Lung microvascular endothelial cell (primary cell): Measurements from ENCODE around the gene C16orf82. TPM values are rescaled to one million over a fixed set of nuclear protein-coding genes. Genes with fewer than 3 reads are reported as not detected.
"Not testable (repeated sequence)": the region's sequence is repeated elsewhere in the genome, so short reads cannot be mapped to it uniquely, and the experiment has no call there.

Source experiments
- DNase-seq, 2 donors: peaks; one replicate each; pipeline versions ENCODE4 v3.0.0 to v3.0.0-alpha.2; 2010; ENCODE audit warnings: low read depth in 2 of 2
- total RNA-seq: library from RNA; depleted of rRNA; stranded (reverse); fragments of >200 nt; gene quantifications from 2 replicates; pipeline ENCODE4 v1.2.1, GENCODE V29; 2014

The C16orf82 gene
- total RNA-seq, result not detected in 2 replicates

DNA sequence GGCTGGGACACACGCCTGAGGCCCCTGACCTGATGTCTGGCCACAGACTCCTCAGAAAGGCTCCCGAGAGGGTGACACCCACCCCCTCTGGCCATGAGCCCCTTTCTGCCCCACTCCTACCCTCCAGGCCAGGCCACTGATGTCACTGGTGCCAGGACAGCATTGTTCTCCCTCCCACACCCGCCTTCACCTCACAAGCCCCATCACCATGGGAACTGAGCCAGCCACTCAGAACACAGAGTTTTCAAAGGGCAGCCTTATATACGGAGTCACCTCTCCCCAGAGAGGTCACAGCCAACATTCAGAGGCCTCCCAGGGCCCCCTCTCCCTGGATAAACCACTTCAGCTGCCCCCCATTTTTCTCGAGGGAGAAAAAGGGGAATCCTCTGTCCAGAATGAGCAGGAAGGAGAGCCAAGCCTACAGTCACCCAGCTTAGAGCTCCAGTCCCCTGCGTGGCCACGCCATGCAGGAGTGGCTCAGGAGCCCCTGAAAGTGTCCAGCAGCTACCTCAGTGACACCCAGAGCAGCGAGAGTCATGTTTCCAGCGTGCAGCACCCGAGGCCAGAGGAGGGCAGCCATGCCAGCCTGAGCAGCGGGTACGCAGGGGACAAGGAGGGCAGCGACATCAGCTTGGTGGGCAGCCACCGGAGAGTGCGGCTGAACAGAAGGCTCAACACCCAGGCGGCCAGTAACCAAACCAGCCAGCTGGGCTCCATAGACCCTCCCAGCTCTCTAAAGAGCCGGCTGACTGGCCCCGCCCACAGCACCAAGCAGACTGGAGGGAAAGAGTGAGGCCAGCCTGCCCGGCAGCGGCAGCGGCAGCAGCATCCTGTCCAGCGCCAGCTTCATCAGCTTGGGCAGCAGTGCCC is at the start of gene C16orf82:
C16orf82 (plus strand) TSS at position 260 of the 870 bp plus-strand sequence.
- DNase-seq, result no peak

- DNase-seq, result no peak
Observed at GRCh38 chr16:27020031-27020430, 46.7 kb upstream of the C16orf82 start.

DNA sequence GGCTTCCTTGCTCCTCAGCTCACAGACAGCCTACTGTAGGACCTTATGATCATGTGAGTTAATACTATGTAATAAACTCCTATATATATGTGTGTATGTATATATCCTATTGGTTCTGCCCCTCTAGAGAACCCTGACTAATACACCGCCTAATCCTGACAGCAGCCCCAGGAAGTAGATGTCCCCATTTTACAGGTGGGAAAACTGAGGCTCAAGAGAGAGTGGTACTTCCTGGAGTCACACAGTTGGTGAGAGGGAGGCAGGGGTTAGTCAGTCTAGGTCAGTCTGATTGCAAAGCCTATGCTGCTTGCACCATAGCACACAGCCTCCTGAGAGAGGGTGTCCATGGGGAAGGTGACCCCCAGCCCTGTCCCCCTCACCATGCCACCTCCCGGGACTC is 42.7 kb upstream of the C16orf82 start:
- no peak for DNase-seq

- DNase-seq, result no peak
Observed at GRCh38 chr16:27025581-27025980, 41.1 kb upstream of the C16orf82 start.

DNA sequence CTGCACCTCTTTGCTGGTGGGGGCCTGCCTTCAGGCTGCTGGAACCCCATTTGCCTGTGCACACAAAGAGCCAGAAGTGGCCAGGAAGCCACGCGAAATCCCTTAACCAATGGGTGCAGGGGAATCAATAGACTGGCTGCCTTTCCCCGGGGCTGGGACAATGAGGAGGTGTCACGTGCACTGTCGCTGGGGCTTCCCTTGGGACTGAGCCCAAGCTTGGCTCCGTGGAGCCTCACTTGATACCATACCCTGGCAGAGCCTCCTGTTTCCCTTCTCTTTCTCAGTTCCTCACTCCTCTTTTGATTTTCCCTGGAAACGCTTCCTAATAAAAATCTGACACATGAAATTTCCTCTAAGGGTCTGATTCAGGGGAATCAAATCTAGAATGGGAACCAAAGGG is 38.8 kb upstream of the C16orf82 start:
- DNase-seq, result no peak

GRCh38 chr16:27028591-27029110 is 38.1 kb upstream of the C16orf82 start:
- DNase-seq, result no peak

GRCh38 chr16:27029525-27029924 is 37.2 kb upstream of the C16orf82 start:
- no peak for DNase-seq

DNA sequence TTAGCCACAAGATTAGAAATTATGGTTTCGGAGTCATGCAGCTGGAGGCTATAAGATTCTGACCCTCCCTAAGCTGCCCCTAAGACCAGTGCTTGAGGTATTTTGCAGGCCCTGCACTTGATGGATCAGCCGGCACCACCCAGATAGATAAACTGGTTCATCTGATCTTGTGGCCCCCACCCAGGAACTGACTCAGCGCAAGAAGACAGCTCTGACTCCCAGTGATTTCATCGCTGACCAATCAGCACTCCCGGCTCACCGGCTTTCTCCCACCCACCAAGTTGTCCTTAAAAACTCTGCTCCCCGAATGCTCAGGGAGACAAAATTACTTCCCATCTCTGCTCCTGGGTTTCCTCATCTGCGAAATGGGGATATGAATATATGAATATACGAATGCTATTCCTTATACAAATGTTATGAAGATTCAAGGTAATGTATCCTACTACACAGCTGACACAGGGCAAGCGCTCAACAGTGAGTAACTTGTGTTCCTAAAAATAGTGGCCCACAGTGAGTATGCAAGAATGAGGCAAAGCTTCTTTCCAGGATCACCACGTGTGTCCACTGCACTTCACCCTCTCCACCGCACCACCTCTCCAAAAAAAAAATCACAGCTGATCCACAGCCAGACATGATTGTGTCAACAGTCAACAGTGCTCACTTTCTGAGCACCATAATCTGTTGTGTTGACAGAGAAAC is 33.3 kb upstream of the C16orf82 start:
- DNase-seq, result no peak

DNA sequence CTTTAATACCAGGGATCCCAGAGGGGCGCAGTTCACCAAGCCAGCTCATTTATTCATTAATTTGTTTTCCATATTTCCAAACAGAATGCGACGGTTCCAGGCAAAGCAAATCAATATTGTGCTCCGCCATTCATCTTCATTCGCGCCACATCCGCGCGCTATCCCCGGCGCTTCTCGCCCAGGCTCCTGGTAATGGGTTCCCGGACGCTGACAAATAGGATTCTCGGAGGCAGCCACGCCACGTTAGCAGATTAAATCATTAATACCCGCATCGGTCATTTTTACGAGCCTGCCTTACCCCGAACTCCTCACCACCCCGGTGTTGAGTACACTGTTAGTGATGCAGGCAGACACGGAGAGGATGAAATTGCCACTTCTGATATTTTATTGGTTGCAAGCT is 26.0 kb upstream of the C16orf82 start:
- DNase-seq, result no peak

DNA sequence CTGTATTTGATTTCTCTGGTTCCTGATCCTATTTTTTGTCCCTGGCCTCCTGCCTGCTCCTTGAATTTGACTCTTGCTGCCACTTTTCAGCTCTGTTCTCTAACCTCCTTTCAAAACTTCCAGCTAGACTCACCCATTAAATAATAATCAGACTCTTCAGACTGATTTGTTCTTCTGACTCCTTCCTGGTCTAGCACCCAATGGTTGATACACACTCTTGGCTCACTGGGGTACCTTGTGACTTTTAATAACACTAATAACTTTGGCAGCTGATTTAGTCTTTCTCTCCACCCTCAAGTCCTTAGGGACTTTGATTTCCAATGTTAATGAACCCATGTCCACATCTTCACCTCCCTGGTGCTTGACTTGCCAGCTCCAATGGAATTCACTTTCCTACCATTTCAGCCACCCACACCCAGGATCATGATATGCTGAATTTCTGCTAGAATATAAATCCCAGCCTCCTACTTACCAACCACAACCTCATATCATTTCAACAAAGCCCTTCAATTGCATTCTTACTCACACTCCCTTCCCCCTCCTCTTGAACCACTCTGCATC is 19.7 kb upstream of the C16orf82 start:
- DNase-seq, result no peak

- DNase-seq, result no peak
Observed at GRCh38 chr16:27048316-27048715, 18.4 kb upstream of the C16orf82 start.

- no peak for DNase-seq
Observed at GRCh38 chr16:27049117-27049516, 17.6 kb upstream of the C16orf82 start.

GRCh38 chr16:27052007-27052406 is 14.7 kb upstream of the C16orf82 start:
- no peak for DNase-seq

- DNase-seq, result no peak
Observed at GRCh38 chr16:27053996-27054395, 12.7 kb upstream of the C16orf82 start.

GRCh38 chr16:27058299-27058698 is 8.4 kb upstream of the C16orf82 start:
- DNase-seq, result no peak

GRCh38 chr16:27070776-27071175 is 4.0 kb downstream of the C16orf82 start:
- no peak for DNase-seq

GRCh38 chr16:27073733-27074132 is 7.0 kb downstream of the C16orf82 start:
- DNase-seq, result no peak

DNA sequence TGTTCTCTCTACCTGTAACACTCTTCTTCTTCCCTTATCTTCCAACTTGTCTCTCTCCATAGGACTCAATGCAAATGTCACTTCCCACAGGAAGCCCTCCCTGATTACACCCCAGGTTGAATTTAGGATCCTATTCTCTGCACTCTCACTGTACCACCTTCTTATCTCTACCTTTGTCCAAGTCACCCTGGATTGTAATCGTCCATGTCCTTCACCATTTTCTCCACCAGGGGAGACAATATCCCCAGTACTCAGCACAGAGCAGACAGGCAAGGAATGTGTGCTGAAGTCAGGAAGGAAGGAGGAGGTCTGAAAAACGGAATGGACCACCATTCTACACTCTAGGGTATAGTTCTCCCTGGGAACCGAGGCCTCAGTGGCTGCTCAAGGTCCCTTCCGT is 14.2 kb downstream of the C16orf82 start:
- no peak for DNase-seq

DNA sequence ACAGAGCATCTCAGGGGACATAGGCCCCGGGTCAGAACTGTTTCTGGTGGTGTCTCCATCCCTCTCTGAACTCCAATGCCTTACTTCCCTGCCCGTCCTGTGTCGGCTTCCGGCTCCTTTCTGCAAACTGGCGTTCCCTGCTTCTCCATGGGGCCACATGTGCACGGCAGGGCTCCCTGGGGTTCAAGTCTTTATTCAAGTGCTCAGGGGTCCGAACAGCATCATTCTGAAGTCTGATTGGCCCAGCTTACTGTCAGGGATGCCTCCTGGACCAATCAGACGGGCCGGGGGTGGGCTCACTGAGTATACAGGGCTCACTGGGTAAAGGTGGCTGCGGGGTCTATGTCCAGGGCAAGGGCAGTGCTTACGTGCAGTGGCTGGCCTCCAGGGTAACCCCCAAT is 17.1 kb downstream of the C16orf82 start:
- DNase-seq, result no peak

DNA sequence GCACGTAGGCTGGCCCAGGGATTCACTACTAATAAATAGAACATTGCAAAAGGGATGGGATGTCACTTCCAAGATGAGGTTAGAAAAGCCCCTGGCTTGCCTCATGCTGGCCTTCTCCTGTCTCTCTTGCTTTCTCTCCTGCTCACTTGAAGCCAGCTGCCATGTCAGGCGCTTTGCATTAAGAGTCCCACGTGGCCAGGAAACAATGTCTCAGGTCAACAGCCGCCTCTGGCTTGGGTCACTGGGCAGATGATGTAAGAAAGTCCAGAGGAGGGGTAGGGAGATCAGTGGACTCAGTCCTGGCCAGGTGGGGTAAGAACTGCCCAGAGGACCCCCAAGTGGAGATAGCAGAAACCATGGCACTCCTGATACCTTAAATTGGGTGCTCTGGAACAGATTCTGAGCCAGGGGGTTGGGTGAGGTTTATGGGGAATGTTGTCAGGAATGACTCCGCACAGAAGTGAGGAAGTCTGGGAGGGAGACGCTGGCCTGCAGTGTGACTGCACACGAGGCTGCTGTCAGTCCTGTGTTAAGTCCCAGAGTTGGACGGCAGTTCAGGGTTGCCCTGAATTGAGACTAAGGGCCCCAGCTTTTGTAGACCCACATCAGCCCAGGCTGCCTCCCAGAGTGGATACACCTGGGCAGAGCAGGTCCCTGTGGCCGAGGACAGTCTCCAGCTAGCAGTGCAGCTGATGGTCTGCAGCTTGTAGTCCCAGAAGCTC is 17.7 kb downstream of the C16orf82 start:
- no peak for DNase-seq

- no peak for DNase-seq
Observed at GRCh38 chr16:27085182-27085581, 18.5 kb downstream of the C16orf82 start.

DNA sequence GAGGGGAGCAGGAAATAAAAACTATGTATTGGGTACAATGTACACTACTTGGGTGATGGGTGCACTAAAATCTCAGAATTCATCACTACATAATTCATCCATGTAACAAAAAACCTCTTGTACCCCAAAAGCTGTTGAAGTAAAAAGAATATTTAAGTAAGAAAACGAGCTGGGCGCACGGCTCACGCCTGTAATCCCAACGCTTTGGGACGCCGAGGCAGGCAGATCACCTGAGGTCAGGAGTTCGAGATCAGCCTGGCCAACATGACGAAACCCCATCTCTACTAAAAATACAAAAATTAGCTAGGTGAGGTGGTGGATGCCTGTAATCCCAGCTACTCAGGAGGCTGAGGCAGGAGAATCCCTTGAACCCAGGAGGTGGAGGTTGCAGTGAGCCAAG is 19.3 kb downstream of the C16orf82 start:
- not testable (repeated sequence) for DNase-seq
